ENCODE measurements around the gene NTSR1.
A peak's percentile ranks its signal among the peaks of the same experiment; 100 is the strongest.
"Not testable (repeated sequence)": the region's sequence is repeated elsewhere in the genome, so short reads cannot be mapped to it uniquely, and the experiment has no call there.

The NTSR1 gene

GRCh38 chr20:62674370-62674769 is 34.3 kb upstream of the NTSR1 start:
- DNase-seq (ENCODE audit: low spot score) = no peak

DNA sequence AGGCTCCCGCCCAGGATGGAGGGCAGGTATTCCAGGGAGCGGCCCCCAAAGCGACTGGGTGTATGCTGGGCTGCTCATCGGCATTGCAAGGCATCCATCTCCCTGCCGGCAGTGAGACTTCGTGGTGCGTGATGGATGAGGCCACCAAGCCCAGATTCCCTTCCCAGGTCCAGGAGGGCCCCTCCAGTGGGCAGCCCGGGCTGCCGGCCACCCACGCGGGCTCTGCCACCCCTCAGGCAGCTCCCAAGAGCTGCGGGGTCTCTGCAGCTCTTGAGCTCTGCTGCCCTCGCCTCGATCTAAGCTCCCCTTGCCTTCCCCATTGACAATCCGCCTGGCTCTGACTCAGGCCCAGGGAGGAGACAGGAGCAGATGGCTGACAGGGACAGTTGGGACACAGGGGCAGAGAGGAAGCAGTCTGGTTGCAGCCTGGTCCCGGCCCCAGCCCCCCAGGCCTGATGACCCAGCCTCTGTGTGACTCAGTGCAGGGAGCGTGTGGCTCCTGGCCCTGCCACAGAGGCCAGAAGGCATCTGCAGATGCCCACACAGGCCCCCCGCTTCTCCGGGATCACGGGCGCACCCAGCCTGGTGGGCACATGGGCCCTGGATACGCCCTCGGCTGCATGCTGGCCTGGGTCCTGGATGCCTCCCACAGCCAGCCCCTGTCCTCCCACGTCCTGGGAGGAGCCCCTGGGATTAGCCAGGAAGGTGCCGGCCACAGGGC is 33.3 kb upstream of the NTSR1 start:
- peak; percentile 59 for DNase-seq (ENCODE audit: low spot score)

- no peak for DNase-seq (ENCODE audit: low spot score)
Measured at GRCh38 chr20:62675877-62676260, 32.8 kb upstream of the NTSR1 start.

GRCh38 chr20:62676976-62677375 is 31.7 kb upstream of the NTSR1 start:
- DNase-seq (ENCODE audit: low spot score) = no peak

GRCh38 chr20:62677678-62678077 is 31.0 kb upstream of the NTSR1 start:
- DNase-seq (ENCODE audit: low spot score) = no peak

- DNase-seq (ENCODE audit: low spot score) = no peak
Measured at GRCh38 chr20:62678553-62678952, 30.1 kb upstream of the NTSR1 start.

GRCh38 chr20:62679978-62680589 is 28.6 kb upstream of the NTSR1 start:
- DNase-seq (ENCODE audit: low spot score) = no peak

DNA sequence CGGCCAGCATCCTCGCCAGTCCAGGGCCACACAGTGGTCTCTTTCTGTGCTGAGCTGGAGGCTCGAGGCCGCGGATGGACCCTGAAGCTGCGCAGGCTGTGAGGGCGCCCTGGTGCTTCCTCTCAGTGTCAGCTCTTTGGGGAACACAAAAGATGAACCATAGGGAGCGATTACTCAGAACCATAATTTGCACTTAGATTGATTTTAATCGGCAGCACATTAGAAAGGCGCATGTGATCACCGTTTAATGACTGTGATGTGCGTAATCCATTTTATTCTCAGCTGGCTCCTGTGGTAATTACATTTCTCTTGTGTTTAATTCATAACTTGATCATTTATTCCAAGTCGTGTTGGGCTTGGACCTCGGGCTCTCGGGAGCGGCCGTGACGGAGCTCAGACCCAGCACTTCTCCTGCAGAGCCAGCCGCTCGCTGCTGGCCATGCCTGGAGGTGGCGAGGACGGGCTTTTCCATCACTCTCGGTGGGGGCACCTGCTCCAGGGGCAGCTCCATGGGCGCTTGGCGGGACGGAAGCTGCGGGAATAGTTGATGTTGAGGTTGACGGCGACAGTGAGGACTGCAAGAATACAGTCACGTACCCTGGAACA is 25.6 kb upstream of the NTSR1 start:
- no peak for DNase-seq (ENCODE audit: low spot score)

- DNase-seq (ENCODE audit: low spot score) = not testable (repeated sequence)
Measured at GRCh38 chr20:62683660-62684322, 24.8 kb upstream of the NTSR1 start.

- no peak for DNase-seq (ENCODE audit: low spot score)
Measured at GRCh38 chr20:62684981-62685380, 23.7 kb upstream of the NTSR1 start.

DNA sequence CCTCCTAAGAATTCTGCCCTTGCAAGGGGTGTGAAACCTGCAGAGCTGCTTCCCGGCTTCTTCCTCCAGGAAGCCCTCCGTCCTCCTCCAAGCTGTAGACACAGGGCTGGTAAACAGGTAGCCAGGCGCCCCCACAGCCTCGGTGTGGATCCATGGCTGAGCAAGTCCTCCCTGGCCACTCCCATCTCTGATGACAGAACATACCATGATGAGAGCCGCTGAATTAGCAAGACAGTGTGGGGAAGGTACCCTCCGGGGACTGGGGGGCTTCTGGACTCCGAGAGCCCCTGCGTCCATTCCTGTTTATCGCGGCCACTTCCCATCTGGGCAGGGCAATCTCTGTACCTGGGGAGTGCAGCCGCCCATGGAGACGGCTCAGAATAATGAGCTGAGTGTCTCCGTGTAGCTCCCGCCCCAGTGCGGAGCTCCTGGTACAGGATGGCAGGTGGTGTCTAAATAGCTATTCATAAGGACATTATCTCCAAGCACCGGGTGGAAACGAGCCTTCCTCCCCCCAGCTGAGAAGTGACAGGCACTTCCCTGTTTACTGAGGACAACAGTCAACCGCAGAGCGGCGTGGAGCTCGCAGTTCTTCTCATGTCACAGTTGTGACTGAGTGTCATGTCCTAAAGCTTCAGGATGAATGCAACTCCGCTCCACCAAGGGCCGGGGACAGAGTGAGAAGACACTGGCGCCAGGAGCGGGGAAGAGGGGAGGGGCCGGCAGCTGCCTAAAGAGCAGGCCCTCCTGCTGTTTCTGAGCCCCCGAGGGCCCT is 22.7 kb upstream of the NTSR1 start:
- no peak for DNase-seq (ENCODE audit: low spot score)

- no peak for DNase-seq (ENCODE audit: low spot score)
Measured at GRCh38 chr20:62686869-62687830, 21.5 kb upstream of the NTSR1 start.

GRCh38 chr20:62688083-62688482 is 20.6 kb upstream of the NTSR1 start:
- DNase-seq (ENCODE audit: low spot score) = no peak

DNA sequence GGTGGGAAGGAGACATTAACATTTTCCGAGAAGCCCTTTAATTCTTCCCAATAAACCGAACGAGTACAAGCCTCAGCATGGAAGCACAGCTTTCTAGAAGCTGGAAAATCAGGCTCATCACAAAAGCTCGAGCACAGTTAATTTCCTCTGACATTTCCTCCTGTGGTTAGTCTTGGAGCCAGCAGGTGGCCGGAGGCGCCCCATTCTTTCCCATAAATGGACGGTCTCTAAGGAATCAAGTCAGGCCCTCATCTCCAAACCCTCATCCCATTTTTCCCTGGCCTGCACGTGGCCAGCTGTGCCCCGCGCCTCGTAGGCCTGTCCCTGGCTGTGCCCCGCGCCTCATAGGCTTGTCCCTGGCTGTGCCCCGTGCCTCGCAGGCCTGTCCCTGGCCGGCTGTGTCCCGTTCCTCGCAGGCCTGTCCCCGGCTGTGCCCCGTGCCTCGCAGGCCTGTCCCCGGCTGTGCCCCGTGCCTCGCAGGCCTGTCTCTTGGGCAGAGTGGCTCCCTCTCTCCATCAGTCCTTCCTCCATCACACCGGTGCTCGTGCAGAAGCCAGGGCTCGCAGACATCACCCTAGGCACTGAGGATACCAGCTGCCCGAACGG is 19.7 kb upstream of the NTSR1 start:
- DNase-seq (ENCODE audit: low spot score) = peak; percentile 26

DNA sequence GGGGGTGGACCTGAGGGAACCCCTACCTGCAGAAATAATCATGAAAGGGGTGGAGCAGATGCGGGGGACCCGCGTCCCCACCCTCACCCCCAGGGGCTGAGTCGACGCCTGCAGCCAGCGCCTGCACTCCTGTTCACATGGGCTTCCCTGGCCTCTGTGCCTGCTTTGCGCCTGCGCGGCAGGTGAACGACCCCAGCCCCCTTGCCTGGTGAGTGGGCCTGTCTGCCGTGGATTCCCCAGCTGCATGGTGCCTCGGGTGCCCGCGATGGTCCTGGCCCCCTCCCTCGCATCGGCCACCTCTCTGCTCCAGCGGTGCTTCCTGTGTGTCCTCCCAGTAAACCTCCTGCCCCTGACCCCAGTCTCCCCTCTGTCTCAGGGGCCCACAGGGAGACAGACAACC is 18.8 kb upstream of the NTSR1 start:
- no peak for DNase-seq (ENCODE audit: low spot score)

GRCh38 chr20:62690261-62690820 is 18.3 kb upstream of the NTSR1 start:
- no peak for DNase-seq (ENCODE audit: low spot score)

DNA sequence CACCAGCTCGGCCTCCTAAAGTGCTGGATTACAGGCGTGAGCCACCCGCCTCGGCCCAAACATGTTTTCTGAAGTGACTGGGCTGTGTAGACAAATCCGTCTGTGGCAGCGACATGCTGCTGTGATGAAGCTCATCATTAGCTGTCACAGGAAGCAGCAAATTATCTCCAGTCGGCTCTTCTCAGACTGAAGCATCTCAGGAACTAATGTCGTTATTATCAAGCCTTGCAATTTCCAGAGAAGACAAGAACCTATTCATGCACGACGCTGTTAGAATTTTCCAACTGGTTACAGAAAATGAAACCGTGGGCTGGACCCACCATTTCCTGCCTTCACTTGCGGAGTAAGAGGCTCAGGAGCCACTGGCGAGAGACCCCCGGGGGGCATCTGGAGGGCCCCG is 17.1 kb upstream of the NTSR1 start:
- DNase-seq (ENCODE audit: low spot score) = no peak

DNA sequence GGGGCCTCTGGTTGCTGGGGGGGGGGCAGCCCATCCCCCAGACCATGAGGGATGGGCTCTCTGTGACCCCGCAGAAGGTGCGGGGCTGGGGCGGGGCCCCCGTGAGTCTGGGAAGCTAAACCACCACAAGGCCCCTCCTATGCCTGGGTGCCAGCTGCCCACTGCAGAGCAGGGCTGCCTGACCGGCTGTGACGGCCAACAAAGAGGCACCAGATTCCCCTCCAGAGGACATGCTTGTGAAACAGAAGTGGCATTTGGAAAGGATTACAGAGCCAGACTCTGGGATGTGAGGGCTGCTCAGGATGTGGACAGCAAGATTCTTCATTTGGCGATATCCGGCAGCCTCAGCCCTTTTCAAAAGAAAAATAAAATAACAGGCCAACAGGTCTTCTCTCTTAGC is 16.5 kb upstream of the NTSR1 start:
- no peak for DNase-seq (ENCODE audit: low spot score)

- no peak for DNase-seq (ENCODE audit: low spot score)
Measured at GRCh38 chr20:62692801-62693523, 15.7 kb upstream of the NTSR1 start.

DNA sequence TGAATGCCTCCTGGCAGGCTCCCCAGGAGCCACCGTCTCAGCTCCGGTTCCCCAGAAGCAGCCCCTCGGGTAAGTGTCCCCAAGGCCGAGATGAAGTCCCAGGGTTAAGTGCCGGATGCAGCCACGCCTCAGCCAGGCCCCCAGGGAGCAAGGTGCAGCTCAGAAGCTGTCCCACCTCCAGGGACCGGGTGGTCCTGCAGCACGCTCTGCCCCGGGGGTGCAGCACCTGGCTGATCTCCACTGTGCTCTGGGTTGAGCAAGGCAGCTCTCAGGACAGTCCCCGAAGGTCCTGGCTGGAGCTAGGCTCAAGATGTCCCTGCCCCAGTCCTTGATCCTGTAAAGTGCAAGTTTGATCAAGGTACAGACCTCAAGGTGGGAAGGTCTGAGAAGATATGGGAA is 15.1 kb upstream of the NTSR1 start:
- DNase-seq (ENCODE audit: low spot score) = no peak

Measured in kidney capillary endothelial cell (primary cell).